Measurements from ENCODE around the gene CHMP6. TPM values are rescaled to one million over a fixed set of nuclear protein-coding genes. Genes with fewer than 3 reads are reported as not detected.

CHMP6 gene
- total RNA-seq, 1 donor from 2014 or later = 26.9 TPM

DNA sequence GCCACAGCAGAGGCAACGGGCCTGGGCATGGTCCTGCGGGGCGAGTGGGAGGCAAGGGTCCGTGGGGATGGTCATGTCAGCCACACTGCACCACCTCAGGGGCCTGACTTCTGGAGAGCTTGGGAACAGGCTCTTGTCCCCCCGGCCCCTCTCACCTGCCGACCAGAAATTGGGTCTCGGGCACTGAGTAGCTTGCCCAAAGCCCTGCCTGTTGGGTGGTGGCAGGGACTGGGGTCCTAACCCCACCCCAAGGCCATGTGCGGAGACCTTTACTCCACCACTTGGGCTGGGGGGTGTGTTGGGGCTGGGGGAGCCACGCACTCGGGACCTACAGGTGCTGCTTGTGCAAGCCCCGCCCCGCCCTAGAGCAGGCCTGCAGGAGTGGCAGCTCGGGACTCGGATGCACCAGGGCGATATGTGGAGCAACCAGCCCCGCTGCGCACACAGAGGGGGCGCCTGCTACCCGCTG lies 24.2 kb upstream of the CHMP6 start:
- no peaks in the 10 kb centered on the region for H3K4me1 Mint-ChIP-seq
- DNase-seq (ENCODE audit: low spot score in 2 of 2, unreplicated experiment in 2 of 2) = no peak

DNA sequence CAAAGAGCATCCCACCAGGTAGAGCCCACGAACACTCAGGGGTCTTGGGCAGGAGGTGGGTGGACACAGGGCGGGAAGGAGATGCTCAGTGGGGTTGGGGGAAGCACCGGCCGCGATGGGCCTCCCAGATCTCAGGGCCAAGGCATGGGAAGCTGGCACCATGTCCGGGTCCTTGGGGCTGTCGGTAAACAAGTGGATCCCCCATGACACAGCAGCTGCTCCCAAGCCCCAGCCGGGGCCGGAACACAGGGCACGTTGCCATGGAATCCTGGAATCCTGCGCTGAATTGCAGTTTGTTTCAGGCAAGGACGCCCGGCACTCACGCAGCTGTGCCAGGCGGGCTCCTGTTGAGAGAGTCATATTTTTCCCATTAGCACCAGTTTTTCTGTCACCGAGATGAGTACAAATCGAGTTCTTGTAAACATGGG lies 23.0 kb upstream of the CHMP6 start:
- peaks cover 7% of the 10 kb centered on the region for H3K27me3 Mint-ChIP-seq (ENCODE audit: low read depth)
- no peaks in the 10 kb centered on the region for H3K4me1 Mint-ChIP-seq
- no peak for DNase-seq (ENCODE audit: low spot score in 2 of 2, unreplicated experiment in 2 of 2)
- no peak for TF ChIP-seq CTCF (IDR thresholded peaks at IDR 0.05; ENCODE audit: unreplicated experiment)
- H3K4me3 Mint-ChIP-seq = no peak overlapping the region
- H3K27ac Mint-ChIP-seq = no peak overlapping the region
- H3K36me3 Mint-ChIP-seq = peaks cover 8% of the 10 kb centered on the region
- no peaks in the 10 kb centered on the region for H3K9me3 Mint-ChIP-seq

More for the DNA sequence above, 24.2 kb upstream of the CHMP6 start:
- Mint-ChIP-seq H3K27ac (no peak overlapping the region), H3K9me3 (no peaks in the 10 kb centered on the region), H3K4me3 (no peak overlapping the region), H3K36me3 (peaks cover 8% of the 10 kb centered on the region), H3K27me3 (ENCODE audit: low read depth) (peaks cover 5% of the 10 kb centered on the region)
- TF ChIP-seq CTCF (IDR thresholded peaks at IDR 0.05; ENCODE audit: unreplicated experiment) = no peak

DNA sequence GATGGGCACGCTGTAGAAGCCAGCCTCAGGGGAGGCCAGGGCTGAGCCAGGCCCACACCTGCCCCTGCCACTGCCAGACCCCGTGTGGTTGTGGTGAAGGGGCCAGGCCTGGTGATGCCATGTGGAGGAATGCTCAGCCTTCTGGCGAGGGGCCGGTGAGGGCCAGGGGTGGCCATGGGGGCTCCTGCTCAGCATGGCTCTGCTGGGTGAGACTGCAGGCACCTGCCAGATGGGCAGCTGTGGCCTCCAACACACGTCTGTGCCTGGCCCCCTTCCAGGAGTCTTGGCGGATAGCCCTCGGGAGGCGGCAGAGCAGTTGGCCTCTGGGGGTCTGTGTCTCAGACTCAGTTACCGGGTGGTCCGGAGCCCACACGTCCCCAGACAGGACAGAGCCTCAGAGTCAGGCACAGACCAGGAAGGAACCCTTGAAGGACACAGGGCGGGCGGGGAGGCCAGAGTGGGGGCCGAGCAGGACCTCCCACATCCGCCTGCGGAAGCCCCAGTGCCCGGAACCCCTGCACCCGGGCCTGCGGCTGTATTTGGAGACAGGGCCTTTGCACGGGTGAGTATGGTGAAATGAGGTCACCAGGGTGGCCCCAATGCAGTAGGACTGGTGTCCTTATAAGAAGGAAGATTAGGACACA lies 22.5 kb upstream of the CHMP6 start:
- Mint-ChIP-seq H3K4me1 (no peaks in the 10 kb centered on the region), H3K4me3 (no peak overlapping the region), H3K27ac (no peak overlapping the region), H3K36me3 (peaks cover 8% of the 10 kb centered on the region), H3K27me3 (ENCODE audit: low read depth) (peaks cover 12% of the 10 kb centered on the region), H3K9me3 (no peaks in the 10 kb centered on the region)
- TF ChIP-seq CTCF (IDR thresholded peaks at IDR 0.05; ENCODE audit: unreplicated experiment) = no peak
- DNase-seq (ENCODE audit: low spot score in 2 of 2, unreplicated experiment in 2 of 2) = no peak

DNA sequence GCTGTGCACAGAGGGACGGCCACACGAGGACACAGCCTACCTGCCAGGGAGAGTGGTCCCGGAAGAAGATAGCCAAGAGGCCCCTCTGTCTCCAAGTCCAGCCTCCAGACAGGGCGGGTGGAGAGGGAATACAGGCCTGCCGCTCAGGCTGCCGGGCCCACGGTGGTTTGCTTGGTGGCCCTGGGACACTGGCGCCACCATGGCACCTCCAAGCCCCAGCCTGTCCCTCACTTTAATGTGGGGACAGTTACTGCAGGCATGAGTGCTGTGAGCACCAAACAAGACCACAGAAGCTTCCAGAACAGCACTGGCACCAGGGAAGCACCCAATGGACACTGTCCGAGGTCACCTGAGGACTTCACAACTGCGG lies 22.0 kb upstream of the CHMP6 start:
- Mint-ChIP-seq H3K27me3 (ENCODE audit: low read depth) (peaks cover 15% of the 10 kb centered on the region), H3K36me3 (peaks cover 4% of the 10 kb centered on the region), H3K27ac (no peak overlapping the region), H3K9me3 (no peaks in the 10 kb centered on the region), H3K4me1 (no peaks in the 10 kb centered on the region), H3K4me3 (no peak overlapping the region)
- TF ChIP-seq CTCF (IDR thresholded peaks at IDR 0.05; ENCODE audit: unreplicated experiment) = no peak
- DNase-seq (ENCODE audit: low spot score in 2 of 2, unreplicated experiment in 2 of 2) = no peak

DNA sequence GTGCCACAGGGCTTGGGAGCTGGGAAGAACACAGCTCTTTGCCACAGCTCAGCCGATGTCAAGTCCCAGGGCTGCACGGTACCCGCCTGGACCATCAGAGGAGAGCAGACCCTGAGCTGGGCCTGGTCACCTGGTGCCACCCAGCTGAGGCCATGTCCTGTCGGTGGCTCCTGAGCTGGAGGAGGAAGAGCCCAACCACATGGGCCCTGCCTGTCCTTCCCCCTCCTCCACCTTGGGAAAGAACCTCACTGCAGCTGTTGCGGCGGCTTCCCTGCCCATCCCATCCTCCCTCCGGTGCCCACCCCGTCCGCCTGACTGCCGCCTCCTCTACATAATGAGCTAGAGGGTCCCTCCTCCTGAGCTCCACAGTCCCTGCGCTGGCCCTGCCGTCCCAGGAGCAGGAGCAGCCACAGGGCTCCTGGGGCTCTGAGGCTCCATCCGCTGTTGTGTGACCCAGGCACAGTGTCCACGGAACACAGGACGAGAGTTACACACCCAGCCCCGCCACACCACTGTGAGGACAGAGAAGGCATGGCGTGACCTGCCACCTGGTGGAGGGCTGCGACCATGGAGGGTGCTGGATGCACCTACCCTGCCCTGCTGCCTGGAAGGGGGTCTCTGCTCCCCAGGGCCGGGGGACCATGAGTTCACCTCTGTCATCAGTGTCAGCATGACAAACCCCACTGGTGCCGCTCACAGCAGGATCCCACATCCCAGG lies 21.4 kb upstream of the CHMP6 start:
- TF ChIP-seq CTCF (IDR thresholded peaks at IDR 0.05; ENCODE audit: unreplicated experiment) = no peak
- no peaks in the 10 kb centered on the region for H3K4me1 Mint-ChIP-seq
- H3K27ac Mint-ChIP-seq = no peak overlapping the region

More for the DNA sequence above, 21.4 kb upstream of the CHMP6 start:
- DNase-seq (ENCODE audit: low spot score in 2 of 2, unreplicated experiment in 2 of 2) = no peak
- Mint-ChIP-seq H3K27me3 (ENCODE audit: low read depth) (peaks cover 20% of the 10 kb centered on the region), H3K9me3 (no peaks in the 10 kb centered on the region), H3K4me3 (no peak overlapping the region), H3K36me3 (peaks cover 4% of the 10 kb centered on the region)
